ENCODE results near the gene SERPINA5.
"Not testable (repeated sequence)": the region's sequence is repeated elsewhere in the genome, so short reads cannot be mapped to it uniquely, and the experiment has no call there.

Gene SERPINA5

DNA sequence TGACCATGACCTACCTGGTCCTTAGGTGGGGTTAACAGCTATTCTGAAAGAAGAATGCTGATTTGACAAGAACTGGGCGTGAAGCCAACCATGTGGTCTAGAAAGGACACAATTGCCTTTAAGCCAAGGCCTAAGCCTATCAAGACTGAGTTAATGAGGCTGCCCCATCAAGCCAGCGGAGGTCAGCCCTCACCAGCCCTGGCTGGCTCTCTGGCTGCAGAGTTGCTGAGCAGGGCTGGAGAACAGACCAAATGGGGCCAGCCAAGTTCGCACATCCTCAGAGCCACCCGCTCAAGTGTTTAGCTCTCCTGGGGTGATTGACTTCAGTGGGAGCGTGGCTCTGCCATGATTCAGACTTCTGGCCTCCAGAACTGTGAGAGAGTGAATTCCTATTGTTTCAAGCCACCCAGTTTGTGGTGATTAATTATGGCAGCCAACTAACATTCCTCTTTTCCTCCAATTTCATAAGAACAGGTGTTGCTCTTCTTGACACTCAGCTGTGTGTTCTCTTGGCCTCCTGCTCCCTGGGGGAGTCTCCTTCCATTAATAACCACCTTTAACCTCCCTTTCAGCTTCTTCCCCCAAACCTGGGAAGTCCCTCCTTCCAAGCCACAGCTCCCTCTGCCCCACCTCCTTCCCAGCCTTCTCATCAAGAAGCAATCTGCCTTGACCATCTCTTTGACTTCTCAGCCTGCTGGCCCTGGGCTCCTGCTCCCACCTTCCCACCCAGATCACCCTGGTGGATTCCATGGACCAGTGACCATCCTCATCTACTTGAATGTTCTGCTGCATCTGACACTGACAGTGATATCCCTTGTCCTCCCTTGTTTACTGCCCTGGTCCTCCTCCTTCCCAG, 5.3 kb upstream of the SERPINA5 start:
- no peak for DNase-seq

DNA sequence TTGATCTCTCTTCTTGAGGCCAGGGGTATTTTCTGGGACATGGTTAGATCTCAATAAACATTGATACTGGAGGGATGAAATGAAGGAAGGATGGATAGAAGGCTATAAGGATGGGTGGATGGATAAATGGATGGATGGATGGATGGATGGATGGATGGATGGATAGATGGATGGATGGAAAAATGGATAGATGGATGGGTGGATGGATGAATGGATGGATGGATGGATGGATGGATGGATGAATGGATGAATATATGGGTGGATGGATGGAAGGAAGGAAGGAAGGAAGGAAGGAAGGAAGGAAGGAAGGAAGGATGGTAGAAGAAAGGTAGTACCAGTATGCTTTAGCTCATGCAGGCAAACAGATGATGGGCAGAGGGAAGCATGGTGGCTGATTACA, 3.8 kb upstream of the SERPINA5 start:
- DNase-seq, result not testable (repeated sequence)

DNA sequence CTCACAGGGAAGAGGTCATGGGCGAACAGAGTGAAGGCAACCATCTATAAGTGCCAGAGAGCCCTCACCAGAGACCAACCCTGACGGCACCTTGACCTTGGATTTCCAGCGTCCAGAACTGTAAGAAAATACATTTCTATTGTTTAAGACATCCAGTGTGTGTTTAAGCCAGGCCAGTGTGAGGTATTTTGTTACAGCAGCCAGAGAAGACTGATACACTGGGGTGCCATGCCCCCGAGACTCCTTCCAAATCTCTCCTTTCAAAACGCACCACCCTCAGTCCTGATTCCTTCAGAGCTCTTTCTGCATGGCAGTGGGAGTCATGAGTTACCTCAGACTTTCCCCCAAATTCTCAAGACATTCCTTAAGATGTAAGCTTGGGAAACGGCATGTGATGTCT, 2.5 kb upstream of the SERPINA5 start:
- DNase-seq, result no peak

DNA sequence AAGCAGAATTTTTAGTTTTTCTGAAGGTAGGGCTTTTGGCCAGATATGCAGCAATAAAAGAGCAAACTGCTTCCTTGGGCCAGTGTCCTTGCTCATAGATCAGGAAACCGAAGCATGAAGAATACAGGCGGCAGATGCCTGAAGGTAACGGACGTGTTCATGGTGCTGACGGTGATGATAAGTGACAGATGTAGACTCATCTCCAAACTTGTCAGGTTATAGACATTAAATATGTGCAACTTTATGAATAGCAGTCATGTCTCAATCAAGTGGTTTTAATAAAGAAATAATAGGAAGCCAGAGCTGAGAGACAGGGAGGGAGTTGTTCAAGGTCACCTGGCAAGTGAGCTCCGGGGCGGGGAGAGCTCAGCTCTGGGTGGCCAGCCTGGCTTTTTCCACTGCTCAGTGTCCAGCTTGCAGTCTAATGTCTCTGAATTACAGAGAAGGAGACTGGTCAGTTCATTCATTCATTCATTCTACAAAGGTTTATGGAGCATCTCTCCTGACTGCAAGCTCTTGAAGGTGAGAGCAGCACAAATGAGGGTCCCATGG, 1.0 kb downstream of the SERPINA5 start:
- no peak for DNase-seq

DNA sequence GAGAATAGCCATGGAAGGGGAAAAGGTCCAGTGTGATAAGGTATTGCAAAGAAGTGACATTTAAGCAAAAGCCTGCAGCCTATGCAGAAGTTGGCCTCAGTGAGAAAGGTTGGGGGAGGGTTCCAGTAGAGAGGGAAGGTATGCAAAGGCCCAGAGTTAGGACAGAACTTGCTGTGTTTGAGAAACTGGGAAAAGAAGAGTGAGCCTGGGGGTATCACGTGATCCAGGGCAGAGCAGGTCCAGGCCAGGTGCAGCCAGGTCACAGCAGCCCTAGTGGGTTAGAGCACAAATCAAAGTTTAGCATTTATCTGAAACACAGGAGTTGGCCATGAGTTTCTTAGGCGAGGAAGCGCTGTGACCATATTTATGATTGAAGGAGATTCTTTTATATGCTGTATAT, 1.6 kb downstream of the SERPINA5 start:
- DNase-seq, result no peak

- DNase-seq, result no peak
These were observed 2.3 kb downstream of the SERPINA5 start for GRCh38 chr14:94583557-94583956.

DNA sequence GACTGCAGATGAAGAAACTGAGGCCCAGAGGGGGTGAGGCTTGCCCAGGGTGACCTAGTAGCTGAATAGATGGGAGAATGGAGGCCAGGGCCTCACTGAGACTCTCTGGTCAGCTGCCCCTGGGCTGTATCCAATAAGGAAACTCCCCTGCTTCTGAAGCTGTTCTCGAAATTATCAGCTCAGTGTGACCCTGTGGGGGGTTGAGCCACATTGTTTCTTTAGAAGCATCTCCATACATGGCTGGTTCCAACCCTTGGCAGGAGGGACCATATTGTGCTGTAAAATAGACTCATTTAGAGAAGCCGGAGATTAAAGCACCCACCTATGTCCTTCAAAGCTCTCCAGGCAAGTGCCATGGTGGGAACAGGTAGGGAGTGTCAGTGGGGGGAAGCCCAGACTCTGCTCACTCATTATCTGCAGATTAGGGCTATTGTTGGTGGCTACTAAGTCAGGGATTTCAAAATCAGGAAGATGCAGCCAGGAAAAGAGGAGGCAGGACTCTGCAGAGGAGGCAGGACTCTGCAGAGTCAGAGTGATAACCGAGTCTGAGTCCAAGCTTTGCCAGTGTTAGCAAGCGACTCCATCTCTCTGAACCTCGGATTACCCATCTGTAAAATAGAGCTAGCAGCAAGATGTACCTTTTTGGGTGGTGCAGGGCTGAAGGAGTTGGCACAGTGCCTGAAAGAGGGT, 3.5 kb downstream of the SERPINA5 start:
- no peak for DNase-seq

GRCh38 chr14:94586635-94587034, 5.4 kb downstream of the SERPINA5 start:
- DNase-seq, result no peak

GRCh38 chr14:94588311-94588710, 7.1 kb downstream of the SERPINA5 start:
- DNase-seq, result no peak

DNA sequence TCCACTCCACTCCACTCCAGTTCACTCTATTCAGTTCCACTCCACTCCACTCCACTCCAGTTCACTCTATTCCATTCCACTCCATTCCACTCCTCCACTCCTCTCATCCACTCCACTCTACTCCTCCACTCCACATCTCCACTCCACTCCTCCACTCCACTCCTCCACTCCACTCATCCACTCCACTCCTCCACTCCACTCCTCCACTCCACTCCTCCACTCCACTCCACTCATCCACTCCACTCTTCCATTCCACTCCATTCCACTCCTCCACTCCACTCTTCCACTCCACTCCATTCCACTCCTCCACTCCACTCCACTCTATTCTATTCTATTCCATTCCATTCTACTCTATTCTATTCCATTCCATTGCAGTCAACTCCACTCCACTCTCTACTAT, 9.8 kb downstream of the SERPINA5 start:
- DNase-seq, result no peak

DNA sequence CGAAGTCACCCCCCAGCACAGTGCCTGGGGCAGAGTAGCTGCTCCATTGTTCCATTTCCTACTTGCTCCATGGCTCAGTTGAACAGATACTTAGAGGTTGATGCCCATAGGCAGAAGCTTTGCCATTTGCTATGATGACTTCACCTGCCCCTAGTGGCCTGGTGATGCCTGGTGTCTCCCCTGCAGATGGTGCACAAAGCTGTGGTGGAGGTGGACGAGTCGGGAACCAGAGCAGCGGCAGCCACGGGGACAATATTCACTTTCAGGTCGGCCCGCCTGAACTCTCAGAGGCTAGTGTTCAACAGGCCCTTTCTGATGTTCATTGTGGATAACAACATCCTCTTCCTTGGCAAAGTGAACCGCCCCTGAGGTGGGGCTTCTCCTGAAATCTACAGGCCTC, 10.6 kb downstream of the SERPINA5 start:
- no peak for DNase-seq

DNA sequence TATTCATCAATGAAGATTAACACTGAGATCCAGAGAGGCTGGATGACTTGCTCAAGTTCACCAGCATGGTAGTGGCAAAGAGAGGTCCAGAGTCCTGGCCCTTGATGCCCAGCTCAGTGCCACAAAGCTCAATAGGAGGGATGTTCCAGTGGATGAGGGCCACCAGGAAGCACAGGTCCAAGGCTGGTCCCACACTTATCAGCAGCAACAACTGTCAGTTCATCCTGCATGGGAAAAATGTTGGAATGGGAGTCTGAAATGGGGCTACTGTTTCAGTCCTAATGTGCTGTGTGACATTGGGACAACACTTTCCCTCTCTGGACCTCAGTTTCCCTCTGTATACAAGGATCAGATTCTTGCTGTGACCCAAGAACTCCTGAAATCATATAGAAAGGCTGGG, 11.2 kb downstream of the SERPINA5 start:
- no peak for DNase-seq

GRCh38 chr14:94593376-94593748, 12.1 kb downstream of the SERPINA5 start:
- no peak for DNase-seq

GRCh38 chr14:94593749-94594431, 12.7 kb downstream of the SERPINA5 start:
- DNase-seq, result no peak

GRCh38 chr14:94594441-94594840, 13.2 kb downstream of the SERPINA5 start:
- no peak for DNase-seq

- no peak for DNase-seq
These were observed 14.7 kb downstream of the SERPINA5 start for GRCh38 chr14:94595912-94596311.

GRCh38 chr14:94596361-94596760, 15.1 kb downstream of the SERPINA5 start:
- DNase-seq, result no peak

DNA sequence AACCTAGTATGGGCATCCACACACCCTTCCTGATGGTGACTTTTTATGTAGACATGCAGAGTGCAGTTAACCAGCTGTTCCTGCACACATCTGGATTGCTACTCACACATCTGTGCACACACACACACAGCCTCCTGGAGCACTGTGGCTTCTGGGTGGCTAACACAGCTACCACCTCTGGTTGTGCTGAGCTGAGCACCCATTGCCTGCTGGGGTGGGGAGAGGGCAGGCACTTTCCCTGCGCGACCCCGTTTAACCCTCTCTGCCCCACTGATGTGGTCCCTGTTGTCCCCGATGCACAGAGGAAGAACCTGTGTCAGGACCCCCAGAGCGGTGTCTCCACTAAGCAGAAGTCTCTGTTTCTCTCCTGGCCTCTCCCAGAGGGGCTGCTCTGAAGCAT, 16.6 kb downstream of the SERPINA5 start:
- DNase-seq, result no peak

- no peak for DNase-seq
These were observed 17.2 kb downstream of the SERPINA5 start for GRCh38 chr14:94598506-94598815.

DNA sequence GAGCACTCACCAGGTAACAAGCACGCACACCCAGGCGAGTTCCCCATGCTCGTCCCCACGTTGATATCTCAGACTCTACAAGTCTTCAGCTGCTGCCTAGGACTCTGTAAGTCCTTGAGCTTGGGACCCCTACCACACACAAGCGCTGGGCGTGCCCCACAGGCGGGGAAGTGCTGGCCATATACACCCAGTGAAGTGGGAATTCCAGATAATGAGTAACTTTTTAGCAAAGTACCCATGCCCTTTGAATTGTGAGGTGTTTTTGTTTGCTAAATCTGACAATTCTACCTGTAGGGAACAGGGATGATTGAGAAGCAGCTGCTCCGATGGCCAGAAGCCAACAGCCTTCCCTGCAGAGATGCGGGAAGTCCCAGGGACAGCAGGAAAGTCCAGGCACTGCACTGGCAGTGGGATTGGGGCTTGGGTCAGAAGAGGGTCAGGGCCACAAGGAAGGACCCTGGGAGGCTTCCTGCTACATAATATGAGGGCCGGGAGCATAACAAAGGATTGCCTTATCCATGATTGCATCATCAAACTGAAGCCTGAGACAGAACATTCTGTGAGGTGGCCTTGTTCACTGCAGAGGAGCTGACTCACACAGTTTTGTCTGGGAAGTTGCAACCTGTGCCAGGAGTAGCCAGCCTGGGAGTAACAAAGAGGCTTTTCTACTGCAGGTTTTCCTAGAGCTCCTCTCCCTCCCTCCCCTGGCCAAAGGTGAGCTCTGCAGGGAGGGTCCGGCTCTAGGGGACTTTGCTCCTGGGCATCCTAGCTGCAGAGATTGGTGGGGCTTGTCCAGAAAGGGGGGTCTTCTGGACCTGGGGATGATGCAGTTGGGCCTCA, 17.8 kb downstream of the SERPINA5 start:
- DNase-seq, result no peak

- DNase-seq, result no peak
These were observed 18.4 kb downstream of the SERPINA5 start for GRCh38 chr14:94599656-94600004.

DNA sequence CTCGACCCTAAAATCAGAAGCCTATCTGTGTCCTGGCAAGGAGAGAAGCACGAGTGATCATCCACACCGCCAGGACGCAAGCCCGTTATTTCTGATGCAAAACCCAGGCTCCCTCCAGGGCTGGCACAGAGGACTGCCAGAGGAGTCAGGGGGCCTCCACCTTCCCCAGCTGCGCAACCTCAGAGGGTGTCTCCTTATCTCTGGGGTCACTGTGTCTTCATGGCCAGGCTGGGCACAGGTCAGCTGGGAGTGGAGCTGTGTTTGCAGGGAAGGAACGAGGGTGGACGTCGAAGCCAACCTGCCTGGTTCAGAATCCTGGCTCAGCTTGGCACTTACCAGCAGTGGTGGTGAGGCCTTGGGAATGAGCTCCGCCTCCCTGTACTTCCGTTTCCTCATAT, 18.9 kb downstream of the SERPINA5 start:
- no peak for DNase-seq

- no peak for DNase-seq
These were observed 20.7 kb downstream of the SERPINA5 start for GRCh38 chr14:94601884-94602391.
